Kidney (tissue), 14 donors: ENCODE data around the gene FPGS. TPM values are rescaled to one million over a fixed set of nuclear protein-coding genes. Genes with fewer than 3 reads are reported as not detected.

Experiments used
- DNase-seq, 5 donors: peaks; one replicate each; pipeline ENCODE4 v3.0.0-alpha.2; 2013 to 2020
- FAIRE-seq: peaks from 2 replicates; lab custom pipeline; 2012; peaks lifted over from hg19 to GRCh38; lab: Jason Lieb, UNC
- H3K27ac ChIP-seq, 2 donors: one replicate each; pipeline ENCODE4 v1.7.0; 2013; ENCODE audit warnings: low read depth in 2 of 2, low read length in 2 of 2, inconsistent platforms in 1 of 2
- H3K27me3 ChIP-seq: one replicate; pipeline ENCODE4 v1.7.1; 2013; ENCODE audit warnings: low read length, inconsistent platforms; ENCODE audit not compliant: control insufficient read depth, insufficient read depth
- H3K36me3 ChIP-seq, 3 donors: one replicate each; pipeline versions ENCODE4 v1.7.0 to v1.7.1; 2013; ENCODE audit warnings: low read length in 3 of 3, control low read depth in 1 of 3, inconsistent platforms in 1 of 3; ENCODE audit not compliant: insufficient read depth in 3 of 3, control insufficient read depth in 2 of 3
- H3K4me1 ChIP-seq, 3 donors: one replicate each; pipeline versions ENCODE4 v1.7.0 to v1.7.1; 2013; ENCODE audit warnings: low read length in 3 of 3, inconsistent platforms in 1 of 3, low read depth in 1 of 3; ENCODE audit not compliant: control insufficient read depth in 2 of 3, insufficient read depth in 2 of 3
- H3K4me3 ChIP-seq, 3 donors: one replicate each; pipeline versions ENCODE4 v1.7.0 to v1.8.1; 2013; ENCODE audit warnings: low read length in 3 of 3, control low read depth in 1 of 3, inconsistent platforms in 1 of 3
- H3K9ac ChIP-seq, 3 donors: one replicate each; pipeline versions ENCODE4 v1.7.0 to v1.7.1; 2013; ENCODE audit warnings: low read length in 3 of 3, control low read depth in 1 of 3, inconsistent platforms in 1 of 3
- H3K9me3 ChIP-seq, 3 donors: one replicate each; pipeline versions ENCODE4 v1.7.0 to v1.7.1; 2013; ENCODE audit warnings: low read length in 3 of 3, control low read depth in 1 of 3, inconsistent platforms in 1 of 3; ENCODE audit not compliant: control insufficient read depth in 2 of 3, insufficient read depth in 1 of 3
- intact Hi-C: fragments of 100-400 bp; cut with DNase I; formaldehyde crosslinking; loops from one replicate; pipeline ENCODE4 v1.11.1; 2022
- polyA plus RNA-seq: library from polyadenylated mRNA; stranded (reverse); fragments of 350-450 nt; fragmentation: Illumina TruSeq; extraction: RNeasy Lipid Tissue Mini Kit (QIAGEN cat#74804); gene quantifications from one replicate; pipeline ENCODE4 v1.2.3, GENCODE V29; 2014; ENCODE audit warnings: low read depth, low replicate concordance; ENCODE audit not compliant: insufficient read depth
- total RNA-seq: library from RNA; stranded (reverse); fragmentation: NEBNext Ultra II Directional; extraction: Animal tissue kit (Norgen Biotek cat#: 25700); gene quantifications from one replicate; pipeline ENCODE4 v1.2.1, GENCODE V29; 2021
- TF ChIP-seq, protein P1 (sequence below): IDR thresholded peaks from 3 replicates; pipeline ENCODE4 v1.5.1; 2012; ENCODE audit warnings: mild to moderate bottlenecking, moderate library complexity, borderline replicate concordance; ENCODE audit not compliant: insufficient read depth; ENCODE audit errors: extremely low read depth
- donor health status: control.
- donor health status: control.
- donor health status: control.
- donor health status: control.
- donor health status: control.
- donor health status: DM: yes; HTN: yes; CAD: no.
- donor health status: Normal renal cell carcinoma (clear cell type).

Gene FPGS
- total and polyA plus RNA-seq, 2 donors from 2014 or later, result 44.0 to 77.2 TPM

DNA sequence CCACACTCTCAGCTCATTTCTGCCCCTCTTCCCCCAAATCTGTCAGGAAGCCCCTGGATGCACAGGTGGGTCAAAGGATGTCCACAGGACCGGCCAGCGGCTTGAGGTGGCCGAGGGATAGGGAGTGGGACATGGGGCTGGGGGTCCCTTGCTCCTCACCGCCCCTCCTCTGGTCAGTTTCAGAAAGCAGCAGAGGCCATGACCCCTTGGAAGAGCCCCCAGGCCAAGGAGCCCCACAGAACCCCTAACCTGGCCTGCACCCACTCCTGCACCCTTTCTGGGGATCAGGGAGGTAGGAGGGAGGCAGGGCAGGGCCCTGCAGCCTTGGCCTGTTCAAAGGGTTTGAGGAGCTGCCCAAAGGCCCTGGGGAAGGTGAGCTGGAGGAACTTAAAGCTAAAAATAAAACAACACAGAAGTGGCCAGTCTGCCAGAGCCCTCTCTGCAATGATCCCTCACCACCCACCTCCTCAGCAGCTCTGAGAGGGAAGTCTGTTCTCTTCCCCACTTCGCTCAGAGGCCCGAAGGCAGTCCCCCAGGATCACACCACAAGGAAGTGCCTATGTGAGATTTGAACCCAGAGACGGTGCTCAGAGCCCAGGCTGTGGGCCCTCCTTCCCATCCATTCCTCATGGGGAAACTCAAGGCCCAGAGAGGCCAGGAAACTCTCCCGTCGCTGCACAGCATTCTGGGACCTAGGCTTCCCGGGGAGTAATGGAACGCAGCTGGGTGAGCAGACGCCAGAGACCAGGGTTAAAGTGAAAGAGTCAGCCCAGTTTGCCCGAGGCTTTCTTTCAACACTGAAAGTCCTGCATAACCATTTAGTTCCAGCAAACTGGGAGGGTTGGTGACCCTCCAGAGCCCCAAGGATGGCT, 50.9 kb downstream of the FPGS start:
- peak in 2 of 5 donors; percentile 56 to 69 for DNase-seq
- Histone ChIP-seq H3K9ac (peak overlapping the region; percentile 30 to 87 (median 67)), H3K4me3 (peak overlapping the region; percentile 54 to 81 (median 63)), H3K27me3 (no peaks in the 10 kb centered on the region), H3K27ac (peak overlapping the region; percentile 91 to 93), H3K4me1 (peaks cover 0 to 33% (median 0%) of the 10 kb centered on the region in 3 donors), H3K36me3 (peaks cover 0 to 16% (median 0%) of the 10 kb centered on the region in 3 donors), H3K9me3 (peaks cover 0 to 6% (median 0%) of the 10 kb centered on the region in 3 donors)
- TF ChIP-seq, protein P1, sequence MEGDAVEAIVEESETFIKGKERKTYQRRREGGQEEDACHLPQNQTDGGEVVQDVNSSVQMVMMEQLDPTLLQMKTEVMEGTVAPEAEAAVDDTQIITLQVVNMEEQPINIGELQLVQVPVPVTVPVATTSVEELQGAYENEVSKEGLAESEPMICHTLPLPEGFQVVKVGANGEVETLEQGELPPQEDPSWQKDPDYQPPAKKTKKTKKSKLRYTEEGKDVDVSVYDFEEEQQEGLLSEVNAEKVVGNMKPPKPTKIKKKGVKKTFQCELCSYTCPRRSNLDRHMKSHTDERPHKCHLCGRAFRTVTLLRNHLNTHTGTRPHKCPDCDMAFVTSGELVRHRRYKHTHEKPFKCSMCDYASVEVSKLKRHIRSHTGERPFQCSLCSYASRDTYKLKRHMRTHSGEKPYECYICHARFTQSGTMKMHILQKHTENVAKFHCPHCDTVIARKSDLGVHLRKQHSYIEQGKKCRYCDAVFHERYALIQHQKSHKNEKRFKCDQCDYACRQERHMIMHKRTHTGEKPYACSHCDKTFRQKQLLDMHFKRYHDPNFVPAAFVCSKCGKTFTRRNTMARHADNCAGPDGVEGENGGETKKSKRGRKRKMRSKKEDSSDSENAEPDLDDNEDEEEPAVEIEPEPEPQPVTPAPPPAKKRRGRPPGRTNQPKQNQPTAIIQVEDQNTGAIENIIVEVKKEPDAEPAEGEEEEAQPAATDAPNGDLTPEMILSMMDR, result no peak
- intact Hi-C loops, result no loop called here
- FAIRE-seq, result no peak

DNA sequence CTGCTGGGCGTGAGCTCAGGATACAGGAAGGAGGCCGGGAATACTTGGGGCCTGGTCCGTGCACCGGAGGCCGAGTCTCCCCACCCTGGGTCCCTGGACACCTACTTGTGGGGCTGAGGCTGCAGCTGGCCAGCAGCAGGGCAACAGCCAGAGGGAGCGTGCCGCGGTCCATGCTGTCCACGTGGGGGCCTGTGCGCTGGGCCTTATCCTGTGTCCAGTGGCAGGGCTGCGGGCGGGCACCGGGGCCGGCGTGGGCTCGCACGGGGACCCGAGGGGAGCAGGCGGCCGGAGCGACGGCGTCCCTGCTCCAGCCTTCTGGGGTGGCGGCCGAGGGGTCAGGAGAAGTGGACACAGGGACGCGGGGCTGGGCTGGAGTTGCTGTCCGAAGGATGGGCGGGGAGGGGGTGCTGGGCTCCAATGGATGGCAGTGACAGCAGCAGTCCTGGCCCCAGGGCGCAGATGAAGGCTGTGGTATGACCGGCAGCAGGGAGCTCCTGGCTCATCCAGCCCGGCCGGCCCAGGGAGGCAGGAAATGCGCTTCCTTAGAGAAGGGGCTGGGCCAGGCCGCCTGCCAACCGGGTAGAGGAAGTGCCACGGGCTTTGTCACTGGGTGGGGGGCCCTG, 51.6 kb downstream of the FPGS start, which contains the start of gene ENG:
Gene ENG, minus strand, starts transcription at position 475 of the 623 bp plus-strand sequence. Its CDS starts 303 bp downstream, at position 172.
- Histone ChIP-seq H3K4me3 (peak within 1 kb of the TSS; percentile 54 to 81 (median 63)), H3K4me1 (peaks cover 0 to 38% (median 0%) of the 10 kb centered on the region in 3 donors), H3K27ac (peak within 1 kb of the TSS; percentile 91 to 93), H3K9me3 (peaks cover 0 to 2% (median 0%) of the 10 kb centered on the region in 3 donors), H3K36me3 (peaks cover 0 to 14% (median 0%) of the 10 kb centered on the region in 3 donors), H3K27me3 (no peaks in the 10 kb centered on the region), H3K9ac (peak within 1 kb of the TSS; percentile 30 to 87 (median 67))
- TF ChIP-seq, protein P1, result no peak
- intact Hi-C loops, result no loop called here
- FAIRE-seq, result no peak
- DNase-seq, result peak; percentile 41 to 96 (median 64)

DNA sequence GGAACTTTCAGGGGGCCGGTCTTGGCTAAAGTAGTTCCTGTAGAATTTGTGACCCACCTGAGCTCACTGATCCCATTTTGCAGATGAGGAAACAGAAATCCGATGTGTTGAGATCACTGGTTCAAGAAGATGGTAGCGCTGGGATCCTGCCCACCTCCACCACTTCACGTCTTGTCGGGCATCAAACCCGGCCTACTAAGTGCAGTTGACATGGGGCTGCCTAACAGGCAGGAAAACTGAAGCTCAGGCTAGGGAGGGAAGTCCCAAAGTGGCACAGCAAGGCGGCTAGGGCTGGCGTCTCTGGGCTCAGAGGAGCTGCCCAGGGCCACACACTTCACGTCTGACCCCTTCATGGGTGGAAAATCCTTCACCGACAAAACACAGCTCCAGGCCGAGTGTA, 52.3 kb downstream of the FPGS start:
- TF ChIP-seq, protein P1, result no peak
- Histone ChIP-seq H3K9me3 (no peaks in the 10 kb centered on the region), H3K9ac (no peak overlapping the region), H3K4me3 (peak overlapping the region in 1 of 3 donors; percentile 25), H3K36me3 (peaks cover 0 to 12% (median 0%) of the 10 kb centered on the region in 3 donors), H3K27me3 (no peaks in the 10 kb centered on the region), H3K4me1 (peaks cover 0 to 36% (median 0%) of the 10 kb centered on the region in 3 donors), H3K27ac (peak overlapping the region; percentile 91 to 93)
- DNase-seq, result no peak
- intact Hi-C loops, result no loop called here
- FAIRE-seq, result no peak
